Astrocyte of the hippocampus (primary cell): Measurements from ENCODE around the gene BEST1.
A peak's percentile ranks its signal among the peaks of the same experiment; 100 is the strongest.
"Not testable (repeated sequence)": the region's sequence is repeated elsewhere in the genome, so short reads cannot be mapped to it uniquely, and the experiment has no call there.

Experiments used
- DNase-seq: peaks from one replicate; pipeline ENCODE4 v3.0.0; 2011; ENCODE audit warnings: low read depth, low spot score

Gene BEST1

DNA sequence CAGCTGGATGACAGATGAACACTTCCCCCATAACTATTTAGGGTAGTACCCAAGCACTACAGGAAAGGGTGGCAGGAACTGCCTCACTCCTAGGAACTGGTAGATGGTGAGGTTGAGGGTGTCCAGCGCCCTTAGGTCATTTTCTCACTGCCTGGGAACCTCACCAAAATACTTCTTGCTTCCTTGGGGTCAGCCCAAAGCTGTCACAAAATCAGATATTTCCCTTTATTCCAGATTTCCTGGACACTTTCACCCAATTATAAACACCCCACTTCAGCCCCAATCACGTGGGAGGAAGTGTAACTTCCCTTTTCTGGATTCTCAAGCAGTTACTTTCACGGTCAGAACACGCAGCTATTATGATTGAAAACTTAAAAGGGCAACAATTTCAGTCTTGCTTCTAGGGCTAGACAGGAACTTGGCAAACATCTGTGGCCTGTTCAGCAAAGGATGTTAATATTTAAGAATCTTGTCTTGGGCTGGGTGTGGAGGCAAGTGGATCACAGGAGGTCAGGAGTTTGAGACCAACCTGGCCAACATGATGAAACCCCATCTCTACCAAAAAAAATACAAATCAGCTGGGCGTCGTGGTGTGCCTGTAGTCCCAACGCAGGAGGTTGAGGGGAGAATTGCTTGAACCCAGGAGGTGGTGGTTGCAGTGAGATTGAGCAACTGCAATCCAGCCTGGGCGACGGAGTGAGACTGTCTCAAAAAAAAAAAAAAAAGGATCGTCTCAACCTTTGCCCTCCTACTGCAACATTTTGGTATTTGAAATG lies 13.3 kb downstream of the BEST1 start:
- DNase-seq, result no peak

DNA sequence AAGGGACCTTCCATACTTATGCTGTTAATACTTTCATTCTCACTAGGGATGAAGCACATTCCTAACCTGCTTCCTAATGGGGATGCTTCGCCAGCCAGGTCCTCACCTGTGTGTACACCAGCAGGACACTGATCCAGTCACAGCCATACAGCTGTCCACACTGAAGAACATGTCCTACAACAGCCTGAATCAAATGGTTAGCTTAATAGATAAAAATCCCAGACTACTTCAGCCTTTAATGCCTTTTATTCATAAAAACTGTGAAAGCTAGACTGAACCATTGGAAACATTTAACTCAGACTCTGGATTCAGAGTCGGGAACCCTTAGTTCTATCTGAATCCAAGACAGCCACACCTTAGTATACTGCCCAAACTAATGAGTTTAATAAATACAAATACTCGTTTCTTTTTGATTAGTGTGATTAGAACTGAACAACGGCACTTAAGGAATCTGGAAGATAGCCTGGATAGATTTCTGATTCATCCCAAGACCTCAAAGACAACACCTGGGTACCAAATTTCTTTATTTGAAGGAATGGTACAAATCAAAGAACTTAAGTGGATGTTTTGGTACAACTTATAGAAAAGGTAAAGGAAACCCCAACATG lies 14.0 kb downstream of the BEST1 start:
- DNase-seq, result no peak

DNA sequence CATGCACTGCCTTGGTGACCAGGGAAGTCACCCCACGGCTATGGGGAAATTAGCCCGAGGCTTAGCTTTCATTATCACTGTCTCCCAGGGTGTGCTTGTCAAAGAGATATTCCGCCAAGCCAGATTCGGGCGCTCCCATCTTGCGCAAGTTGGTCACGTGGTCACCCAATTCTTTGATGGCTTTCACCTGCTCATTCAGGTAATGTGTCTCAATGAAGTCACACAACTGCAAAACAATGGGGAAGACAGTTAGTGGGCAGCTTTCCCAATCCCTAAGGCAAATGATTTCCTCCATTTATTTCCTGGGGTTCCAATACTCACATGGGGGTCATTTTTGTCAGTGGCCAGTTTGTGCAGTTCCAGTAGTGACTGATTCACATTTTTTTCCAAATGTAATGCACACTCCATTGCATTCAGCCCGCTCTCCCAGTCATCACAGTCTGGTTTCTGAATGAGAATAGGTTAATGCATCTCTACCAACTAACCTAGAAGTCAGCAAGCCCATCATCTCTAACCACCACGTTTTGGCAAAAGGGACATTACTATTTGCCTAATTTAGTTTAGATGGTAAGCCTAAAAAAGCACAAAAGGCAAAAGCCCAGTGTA lies 14.6 kb downstream of the BEST1 start:
- DNase-seq, result not testable (repeated sequence)

DNA sequence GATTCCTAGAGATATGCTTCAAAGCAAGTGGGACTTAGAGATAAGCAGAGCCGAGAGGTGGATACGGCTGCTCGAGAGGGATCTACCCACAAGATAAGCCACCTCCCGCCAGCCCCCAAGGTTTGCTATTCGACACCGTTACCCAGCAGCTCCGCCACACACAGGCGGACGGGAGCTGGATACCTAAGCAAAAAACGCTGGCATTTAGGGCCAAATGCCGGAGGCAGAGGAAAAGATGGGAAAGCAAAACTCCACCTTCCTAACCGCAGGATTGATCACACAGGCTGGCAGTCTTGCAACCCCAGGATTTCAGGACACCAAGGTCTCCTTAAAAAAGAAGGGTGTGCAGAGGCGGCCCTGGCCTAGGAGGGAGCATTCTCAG lies 16.6 kb downstream of the BEST1 start:
- DNase-seq, result peak; percentile 49

DNA sequence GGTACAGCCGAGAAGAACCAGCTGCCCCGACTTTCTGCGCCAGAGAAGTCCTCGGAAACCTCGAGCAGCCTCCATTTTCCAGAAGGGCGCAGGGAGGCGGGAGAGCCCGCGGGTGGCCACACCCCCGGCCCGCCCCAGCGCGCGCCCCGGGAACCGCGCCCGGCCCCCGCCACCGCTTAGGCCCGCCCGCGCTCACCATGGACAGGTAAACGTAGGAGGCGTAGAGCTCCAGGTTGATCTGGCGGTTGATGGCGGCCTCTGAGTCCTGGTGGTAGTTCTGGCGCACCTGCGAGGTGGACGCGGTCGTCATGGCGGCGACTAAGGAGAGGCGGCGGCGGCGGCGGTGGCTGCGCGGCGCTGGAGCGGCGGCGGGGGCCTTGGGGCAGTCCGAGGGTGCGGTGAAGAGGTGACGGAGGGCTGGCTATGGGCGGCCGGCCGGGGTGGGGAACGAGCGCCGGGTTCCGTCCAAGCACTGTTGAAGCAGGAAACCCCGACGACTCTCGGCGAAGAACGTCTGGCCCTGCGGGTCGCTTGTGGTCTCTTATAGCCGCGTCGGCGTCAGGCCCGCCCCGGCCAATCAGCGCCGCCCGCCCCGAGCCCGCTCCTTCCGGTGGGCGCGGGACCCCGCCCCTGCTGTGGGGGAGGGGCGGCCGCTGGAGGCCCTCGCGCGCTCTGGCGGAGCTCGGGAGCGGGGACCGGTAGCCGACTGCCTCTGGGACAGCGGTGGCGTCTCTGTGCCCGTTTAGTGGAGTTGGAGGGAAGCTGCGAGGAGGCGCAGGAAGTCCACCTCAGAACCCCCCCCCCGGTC lies 17.2 kb downstream of the BEST1 start, which contains the start of gene FTH1:
Gene FTH1, minus strand, starts transcription at position 519 of the 808 bp plus-strand sequence. Its CDS starts 209 bp downstream, at position 310.
- DNase-seq, result peak; percentile 97

DNA sequence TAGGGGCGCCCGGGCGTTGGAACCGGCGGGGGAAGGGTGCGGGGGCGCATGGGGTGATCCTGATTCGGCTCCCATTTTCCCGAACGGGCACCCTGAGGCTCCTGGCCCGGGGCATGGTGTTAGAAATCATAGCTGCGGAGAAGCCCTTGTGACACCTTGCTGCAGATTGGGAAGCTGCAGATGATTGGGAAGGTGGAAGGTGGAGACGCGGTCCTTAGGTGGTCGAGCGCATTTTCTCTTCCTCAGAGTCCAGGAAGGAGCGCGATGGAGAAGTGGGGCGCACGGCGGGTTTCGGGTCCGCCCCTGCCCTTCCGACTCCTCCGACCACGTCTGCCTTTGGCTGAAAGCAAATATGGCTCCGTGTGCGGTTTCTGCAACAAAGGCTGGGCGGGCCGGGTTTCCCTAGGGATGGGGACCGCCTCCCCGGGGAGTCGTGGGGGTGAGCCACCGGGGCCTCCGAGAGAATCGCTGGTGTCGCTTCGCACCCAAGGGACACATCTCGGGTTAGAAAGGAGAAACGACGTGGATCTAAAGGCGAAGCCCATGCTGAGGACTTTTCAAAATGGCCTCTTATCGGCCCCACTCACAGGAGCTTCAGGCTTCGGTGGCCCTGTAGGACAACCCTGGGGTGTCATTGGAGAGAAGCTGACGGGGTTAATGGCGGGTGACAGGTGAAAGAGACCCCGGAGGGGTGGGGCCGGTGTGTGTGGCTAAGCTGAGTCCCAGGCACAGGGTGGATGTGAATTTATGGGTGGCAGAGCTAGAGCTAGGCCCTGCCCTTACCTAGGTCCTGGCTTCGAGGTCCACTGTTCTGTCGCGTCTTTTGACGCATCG lies 18.0 kb downstream of the BEST1 start:
- DNase-seq, result peak; percentile 64

DNA sequence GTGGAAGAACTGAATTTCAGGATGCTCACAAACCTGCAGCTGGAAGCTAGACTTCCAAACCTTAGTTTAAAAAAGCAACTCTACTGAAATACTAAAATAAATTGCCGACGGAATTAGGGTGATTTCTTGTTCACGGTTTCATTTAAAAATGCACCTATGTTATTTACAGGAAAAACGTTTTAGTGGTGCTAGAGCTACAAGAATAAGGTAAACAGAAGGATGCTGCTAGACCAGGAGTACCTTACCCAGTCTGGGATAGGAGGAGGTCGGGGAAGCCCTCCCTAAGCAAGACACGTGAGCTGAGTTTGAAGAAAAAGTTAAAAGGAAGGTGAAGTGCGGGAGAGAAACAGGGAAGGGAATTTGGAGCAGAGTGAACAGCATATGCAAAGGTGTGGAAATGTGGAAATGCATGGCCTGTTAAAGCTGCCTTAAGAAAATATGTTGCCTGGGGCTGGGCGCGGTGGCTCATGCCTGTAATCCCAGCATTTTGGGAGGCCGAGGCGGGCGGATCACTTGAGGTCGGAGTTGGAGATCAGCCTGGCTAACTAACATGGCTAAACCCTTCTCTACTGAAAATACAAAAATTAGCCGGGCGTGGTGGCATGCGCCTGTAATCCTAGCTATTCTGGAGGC lies 18.7 kb downstream of the BEST1 start:
- no peak for DNase-seq

DNA sequence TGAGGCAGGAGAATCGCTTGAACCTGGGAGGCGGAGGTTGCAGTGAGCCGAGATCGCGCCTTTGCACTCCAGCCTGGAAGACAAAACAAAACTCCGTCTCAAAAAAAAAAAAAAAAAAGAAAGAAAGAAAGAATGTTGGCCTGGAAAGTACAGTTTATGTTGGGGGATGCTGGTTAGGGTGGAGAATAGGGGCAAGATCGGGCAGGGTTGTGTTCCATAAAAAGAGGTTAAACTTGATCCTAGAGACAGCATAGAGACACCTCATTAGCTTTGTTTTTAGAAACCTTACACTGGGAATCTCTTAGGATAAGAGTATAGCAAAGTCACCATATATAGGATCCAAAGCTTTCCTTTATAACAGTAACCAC lies 19.2 kb downstream of the BEST1 start:
- no peak for DNase-seq

DNA sequence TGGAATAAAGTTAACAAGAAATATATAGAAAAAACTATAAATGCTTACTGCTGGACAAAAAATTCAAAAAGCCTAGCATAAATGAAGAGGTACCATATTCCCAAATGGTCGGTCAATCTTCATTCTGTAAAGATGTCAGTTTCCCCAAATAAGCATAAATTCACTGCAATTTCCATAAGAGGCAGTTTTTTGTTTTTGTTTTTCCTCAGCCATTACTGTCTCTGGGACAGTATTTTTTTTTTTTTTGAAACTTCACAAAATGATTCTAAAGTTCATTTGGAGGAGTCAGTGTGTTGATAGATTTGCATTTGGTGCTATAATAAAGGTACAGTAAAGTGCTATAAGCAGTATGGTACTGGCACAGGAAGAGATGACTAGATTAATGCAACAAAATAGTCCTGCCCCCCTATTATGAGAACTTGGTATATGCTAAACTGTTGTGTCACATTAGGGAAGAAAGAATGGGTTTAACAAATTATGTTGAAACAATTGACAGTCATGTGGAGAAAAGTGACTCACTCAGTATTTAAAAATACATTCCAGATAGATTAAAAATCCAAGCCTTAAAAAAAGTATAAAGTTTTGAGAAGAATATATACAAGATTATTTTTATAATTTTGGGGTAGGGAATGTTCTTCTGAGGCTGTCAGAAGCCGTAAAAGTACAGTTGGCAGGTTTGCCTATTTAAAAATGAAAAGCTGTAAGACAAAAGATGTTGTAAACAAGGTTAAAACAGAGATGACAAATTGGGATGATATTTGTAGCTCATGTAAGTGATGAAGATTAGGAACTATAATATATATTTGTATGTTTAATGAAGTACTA lies 19.9 kb downstream of the BEST1 start:
- DNase-seq, result no peak

DNA sequence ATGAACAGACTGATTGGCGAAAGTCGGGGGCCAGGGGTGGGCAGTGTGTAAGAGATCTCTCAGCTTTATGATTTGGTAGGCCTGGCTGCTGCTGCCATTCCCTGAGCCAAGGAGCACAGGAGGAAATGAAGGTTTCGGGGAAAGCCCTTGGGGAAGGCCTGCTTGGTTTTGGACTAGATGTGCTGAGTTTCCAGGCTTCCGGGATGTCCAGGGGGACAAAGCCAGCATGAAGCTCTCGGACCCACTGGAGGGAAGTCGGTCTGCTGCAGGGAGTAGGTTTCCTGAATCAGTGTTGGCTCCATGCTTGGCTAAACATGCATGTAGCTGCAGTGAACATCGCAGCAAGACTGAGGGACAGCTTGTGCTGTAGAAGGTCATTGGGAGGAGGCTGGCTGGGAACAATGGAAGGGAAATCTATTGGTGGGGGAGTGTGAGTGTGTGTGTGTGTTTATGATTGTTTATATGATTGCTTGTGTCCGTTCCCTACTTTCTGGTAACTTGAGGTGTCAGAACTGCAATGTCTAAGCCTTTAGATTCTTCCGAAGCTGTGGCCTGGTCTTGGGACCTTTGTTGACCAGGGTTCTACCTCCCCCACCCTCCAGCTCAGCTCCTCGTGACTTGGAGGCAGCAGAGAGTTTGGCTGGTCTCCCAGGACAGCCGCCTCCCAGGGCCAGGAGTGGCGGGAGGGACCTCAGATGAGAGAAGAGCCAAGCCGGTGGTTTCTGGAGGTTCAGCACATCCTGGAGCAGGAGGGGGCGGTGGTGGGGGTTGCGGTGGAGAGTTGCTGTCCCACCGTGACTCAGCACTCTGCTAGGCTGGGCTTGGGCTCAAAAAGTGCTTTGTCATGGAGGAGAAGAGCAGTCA lies 21.3 kb downstream of the BEST1 start:
- peak; percentile 99 for DNase-seq

DNA sequence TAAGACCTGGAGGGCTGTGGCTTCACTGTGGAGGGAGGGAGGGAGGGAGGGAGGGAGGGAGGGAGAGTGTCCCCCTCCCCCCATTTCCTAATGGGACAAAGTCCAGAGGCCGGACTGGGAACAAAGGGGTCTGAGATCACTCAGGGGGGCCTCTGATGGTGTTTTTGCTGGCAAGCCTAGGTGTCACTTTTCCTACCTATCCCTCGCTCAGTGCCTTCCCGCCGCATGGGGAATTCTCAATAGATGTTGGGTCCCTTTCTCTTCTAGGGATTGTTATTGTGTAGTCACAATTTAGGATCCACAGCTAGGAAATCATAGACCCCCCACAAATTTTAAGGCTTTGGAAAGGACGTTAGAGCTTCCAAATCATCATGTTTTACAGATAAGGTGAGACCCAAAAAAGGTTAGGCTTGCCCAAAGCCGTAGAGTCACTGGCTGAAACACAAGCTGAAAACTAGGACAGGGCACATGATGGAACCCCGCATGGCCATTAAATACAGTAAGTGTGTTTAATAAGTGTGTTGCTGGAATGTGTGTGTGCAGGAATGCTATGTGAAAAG lies 22.0 kb downstream of the BEST1 start:
- DNase-seq, result no peak

DNA sequence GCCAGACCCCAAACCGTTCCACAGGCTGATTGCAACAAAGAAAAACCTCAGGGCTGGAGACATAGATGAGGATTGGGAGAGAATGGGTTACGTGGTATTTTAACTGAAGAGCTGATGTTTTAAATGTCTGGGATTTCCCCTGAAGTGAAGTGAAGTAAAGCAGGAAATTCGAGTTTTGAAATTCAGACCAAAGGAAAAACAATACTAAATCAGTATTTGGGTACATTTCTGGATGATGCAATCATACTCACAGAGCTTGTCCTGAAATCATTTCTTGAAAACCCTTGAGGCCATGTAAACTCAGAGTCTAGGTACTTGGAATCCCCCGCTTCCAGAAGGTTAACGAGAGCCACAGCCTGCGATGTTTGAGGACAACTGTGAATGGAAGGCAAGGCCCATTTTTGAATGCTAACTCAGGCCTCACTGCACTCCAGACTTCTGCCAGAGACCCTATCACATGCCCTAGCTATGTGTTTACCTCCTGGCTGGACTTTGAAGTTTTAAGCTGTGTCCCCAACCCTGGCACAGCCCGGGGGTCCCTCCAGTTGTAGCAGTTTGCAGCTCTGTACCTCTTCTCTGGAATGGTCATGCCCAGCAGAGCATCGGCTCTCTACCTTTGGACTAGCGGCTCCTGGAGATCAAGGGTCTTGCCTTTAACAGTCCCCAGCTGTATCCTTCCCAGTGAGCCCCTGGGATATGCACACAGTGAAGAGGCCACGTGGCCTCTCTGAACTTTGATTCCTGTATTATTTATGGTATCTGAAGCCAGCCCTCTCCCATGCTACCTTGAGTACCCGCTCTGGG lies 22.7 kb downstream of the BEST1 start:
- DNase-seq, result peak; percentile 90

DNA sequence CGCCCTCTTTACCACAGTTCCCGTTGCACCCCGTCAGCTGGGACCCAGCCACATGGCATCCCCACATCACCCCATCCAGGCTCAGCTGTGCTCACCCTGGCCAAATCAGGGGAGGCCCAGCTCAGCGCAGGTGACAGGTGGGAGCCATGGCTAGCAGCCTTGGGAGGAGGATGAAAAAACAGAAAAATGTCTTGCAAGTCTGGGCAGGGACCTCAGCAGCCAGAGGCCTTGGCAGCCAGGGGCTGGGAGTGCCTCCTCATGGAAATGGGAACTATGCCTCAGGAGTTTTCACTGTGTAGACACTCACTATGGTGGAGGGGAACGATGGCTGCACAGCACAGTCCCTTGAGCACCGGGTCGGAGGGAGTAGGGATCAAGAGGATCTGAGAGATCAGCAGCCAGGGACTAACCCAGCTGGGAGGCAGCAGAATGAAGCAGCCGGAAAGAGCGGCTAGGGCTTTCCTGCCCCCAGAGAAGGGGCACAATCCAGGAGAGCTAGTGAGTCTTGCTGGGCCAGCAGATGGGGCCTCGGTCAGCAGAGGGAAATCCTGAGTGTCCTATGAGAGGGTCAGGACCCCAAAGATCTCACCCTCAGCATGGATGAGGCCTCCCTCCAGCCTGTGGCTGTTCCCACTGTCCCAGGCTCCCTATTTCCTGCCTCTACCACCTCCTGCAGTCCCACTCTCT lies 23.5 kb downstream of the BEST1 start:
- no peak for DNase-seq

DNA sequence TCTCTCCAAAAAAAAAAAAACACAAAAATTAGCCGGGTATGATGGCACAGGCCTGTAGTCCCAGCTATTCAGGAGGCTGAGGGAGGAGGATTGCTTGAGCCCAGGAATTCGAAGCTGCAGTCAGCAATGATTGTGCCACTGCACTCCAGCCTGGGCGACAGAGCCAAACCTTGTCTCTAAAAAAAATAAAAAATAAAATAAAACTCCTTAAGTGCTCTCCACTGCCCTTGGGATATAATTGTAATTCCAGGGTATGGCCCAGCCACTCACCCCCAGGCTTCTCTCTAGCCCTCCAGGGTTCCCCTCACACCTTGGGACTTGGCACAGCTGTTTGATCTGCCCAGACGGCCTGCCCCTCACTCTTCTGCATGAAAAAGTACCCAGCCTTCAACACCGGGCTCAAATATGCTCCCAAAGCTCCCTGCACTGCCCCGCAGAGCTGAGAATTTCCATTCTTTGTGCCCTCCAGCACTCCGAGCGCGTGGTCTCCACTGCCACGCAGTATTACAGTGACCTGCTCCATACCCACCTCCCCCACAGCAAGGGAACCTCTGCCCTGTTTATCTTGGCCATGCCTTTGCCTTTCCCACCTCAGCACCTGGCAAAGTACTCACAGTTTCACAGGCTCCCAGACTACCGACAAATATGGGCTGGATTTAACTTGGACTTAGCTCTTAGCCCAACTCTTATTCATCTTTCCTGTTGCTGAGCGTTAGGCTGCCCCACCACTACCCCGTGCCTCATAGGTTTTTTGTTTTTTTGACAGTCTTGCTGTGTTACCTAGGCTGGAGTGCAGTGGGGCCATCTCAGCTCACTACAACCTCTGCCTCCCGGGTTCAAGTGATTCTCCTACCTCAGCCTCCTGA lies 24.8 kb downstream of the BEST1 start:
- peak; percentile 66 for DNase-seq

DNA sequence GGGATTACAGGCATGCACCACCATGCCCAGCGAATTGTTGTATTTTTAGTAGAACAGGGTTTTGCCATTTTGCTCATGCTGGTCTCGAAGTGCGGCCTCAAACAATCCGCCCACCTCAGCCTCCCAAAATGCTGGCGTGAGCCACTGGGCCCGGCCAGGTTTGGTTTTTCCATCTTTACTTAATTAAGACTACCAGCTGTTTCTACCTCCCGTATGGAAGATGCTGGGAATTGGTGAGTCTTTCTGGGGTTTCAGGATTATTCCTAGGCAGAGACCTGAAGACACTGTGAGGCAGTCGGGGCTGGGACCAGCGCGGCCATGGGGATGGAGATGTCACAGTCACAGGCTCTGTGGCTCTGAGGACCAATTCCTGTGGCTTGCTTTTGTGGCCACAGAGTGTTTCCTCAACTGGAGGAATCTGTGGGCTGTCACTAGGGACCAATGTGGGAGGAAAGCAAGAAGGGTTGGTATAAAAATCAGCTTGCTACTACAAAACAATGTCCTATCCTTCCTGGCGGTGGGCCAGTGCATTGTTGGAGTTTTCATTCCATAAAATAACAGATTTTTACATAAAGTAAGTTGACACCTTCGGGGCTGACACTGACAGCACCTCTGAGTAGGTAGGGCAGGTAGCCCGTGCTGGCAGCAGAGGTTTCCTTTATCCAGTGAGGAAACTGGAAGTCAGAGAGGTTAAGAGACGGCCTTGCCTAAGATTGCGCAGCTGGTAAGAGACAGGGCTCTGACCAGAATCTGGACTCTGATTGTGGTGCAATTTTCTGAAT lies 25.7 kb downstream of the BEST1 start:
- DNase-seq, result peak; percentile 41
